GM18873 (cell line): ENCODE measurements around the gene MREG.
A peak's percentile ranks its signal among the peaks of the same experiment; 100 is the strongest.

Experiments used
- ATAC-seq: cut with Tn5 transposase; IDR thresholded peaks from one replicate; pipeline ENCODE4 v1.9.1; 2021; ENCODE audit warnings: mild to moderate bottlenecking, moderate library complexity, moderate number of reproducible peaks; ENCODE audit not compliant: unreplicated experiment, low FRiP score

MREG gene, protein sequence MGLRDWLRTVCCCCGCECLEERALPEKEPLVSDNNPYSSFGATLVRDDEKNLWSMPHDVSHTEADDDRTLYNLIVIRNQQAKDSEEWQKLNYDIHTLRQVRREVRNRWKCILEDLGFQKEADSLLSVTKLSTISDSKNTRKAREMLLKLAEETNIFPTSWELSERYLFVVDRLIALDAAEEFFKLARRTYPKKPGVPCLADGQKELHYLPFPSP

GRCh38 chr2:216013080-216013909, at the start of gene MREG:
Gene MREG, minus strand, starts transcription at chr2:216013551. Its CDS starts 224 bp downstream, at chr2:216013327.
- peak; percentile 34 for ATAC-seq

GRCh38 chr2:216059233-216059834, 46.0 kb upstream of the MREG start:
- no peak for ATAC-seq

- ATAC-seq, result peak; percentile 88
Measured at GRCh38 chr2:216057688-216058193, 44.4 kb upstream of the MREG start.

- ATAC-seq, result no peak
Measured at GRCh38 chr2:216056739-216057138, 43.4 kb upstream of the MREG start.

GRCh38 chr2:216055680-216056079, 42.3 kb upstream of the MREG start:
- ATAC-seq, result no peak

GRCh38 chr2:216052420-216052819, 39.1 kb upstream of the MREG start:
- ATAC-seq, result no peak

DNA sequence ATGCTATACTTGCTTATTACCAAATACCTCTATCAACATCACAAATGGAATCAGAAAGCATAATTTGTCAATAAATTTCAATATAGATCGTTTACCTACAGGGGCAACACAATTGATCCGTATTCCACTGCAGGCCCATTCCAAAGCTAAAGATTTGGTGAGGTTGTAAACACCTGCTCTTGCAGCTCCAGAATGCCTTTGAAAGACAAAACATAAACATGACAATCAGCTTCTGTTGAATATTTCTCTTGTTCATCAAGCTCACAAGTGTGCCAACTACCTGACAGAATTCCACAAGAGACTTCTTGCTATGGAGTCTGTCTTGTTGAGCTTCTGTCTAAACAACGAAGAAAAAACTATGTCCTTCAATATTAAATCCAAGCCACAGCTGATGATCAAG, 38.0 kb upstream of the MREG start:
- ATAC-seq, result no peak

- no peak for ATAC-seq
Measured at GRCh38 chr2:216049452-216049851, 36.1 kb upstream of the MREG start.

DNA sequence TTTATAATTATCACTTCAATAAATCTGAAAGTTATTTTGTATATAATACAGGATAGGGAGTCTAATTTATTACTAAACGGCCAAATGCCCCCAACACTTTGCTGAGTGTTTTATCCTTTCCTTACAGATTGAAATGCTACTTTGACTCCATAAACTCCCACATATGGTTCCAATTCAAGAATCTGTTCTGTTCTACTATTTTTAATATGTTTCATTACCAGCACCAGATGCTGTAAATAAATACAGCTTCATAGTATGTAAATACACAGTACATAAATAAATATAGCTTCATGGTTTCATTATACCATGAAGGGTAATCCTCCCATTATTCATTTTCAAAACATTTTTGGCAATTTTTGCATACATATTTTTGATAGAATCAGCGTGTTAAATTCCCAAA, 34.0 kb upstream of the MREG start:
- no peak for ATAC-seq

GRCh38 chr2:216044883-216045486, 31.6 kb upstream of the MREG start:
- ATAC-seq, result peak; percentile 95

DNA sequence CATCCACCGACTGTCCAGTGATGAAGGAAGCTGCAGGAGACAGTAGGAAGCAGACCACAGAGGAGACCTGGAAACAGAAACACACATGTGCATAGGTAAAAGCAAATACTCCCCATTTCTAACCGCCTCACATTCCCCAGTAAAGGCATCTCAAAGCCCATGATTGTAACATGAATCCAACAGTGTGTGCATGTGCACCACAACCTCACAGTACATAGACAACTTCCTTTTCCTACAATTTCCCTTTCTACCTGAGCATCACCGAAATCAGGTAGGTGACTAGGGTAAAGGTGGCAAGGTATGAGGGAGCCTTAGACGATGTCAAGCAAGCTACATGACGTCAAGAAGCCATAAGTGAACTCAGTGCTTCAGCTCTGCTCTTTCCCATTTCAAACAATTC, 30.6 kb upstream of the MREG start:
- ATAC-seq, result no peak

GRCh38 chr2:216041438-216041837, 28.1 kb upstream of the MREG start:
- ATAC-seq, result no peak

GRCh38 chr2:216039918-216040317, 26.6 kb upstream of the MREG start:
- ATAC-seq, result no peak

DNA sequence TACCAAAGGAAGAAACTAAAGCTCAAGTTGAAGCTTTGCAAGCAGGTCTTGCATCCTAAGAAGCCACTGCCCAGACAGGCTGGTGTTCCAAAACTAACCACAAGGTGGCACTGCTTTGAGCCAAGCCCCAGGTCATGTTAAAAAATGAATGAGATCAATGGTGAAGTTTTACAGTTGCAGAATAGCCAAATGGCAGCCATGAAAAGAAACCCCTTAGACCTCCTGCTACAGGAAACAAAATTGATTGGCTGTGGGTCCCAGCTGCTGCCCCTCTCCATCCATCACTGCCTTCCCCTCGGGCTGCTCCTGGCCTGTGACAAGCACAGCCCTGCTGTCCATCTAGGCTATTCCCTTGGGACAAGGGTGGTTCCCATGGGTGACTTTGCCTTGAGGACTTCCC, 20.7 kb upstream of the MREG start:
- ATAC-seq, result no peak

DNA sequence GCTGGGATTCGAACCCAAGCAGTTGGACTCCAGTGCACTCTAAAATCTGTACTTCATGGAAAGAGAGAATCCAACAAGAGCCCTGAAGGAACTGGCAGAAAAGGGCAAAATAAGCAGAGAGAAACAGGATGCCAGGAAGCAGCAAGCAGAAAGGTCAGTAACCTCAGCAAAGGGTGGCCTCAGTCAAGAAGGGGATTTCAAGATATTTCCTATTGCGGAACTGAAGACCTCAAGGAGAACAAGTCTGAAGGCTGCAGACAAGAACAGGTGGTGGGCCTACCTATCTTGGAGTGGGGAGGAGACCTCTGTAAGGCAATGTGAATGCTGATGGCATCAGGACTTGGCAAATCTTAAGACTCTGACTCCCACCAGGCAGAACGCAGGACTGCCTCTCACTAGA, 20.1 kb upstream of the MREG start:
- peak; percentile 58 for ATAC-seq

DNA sequence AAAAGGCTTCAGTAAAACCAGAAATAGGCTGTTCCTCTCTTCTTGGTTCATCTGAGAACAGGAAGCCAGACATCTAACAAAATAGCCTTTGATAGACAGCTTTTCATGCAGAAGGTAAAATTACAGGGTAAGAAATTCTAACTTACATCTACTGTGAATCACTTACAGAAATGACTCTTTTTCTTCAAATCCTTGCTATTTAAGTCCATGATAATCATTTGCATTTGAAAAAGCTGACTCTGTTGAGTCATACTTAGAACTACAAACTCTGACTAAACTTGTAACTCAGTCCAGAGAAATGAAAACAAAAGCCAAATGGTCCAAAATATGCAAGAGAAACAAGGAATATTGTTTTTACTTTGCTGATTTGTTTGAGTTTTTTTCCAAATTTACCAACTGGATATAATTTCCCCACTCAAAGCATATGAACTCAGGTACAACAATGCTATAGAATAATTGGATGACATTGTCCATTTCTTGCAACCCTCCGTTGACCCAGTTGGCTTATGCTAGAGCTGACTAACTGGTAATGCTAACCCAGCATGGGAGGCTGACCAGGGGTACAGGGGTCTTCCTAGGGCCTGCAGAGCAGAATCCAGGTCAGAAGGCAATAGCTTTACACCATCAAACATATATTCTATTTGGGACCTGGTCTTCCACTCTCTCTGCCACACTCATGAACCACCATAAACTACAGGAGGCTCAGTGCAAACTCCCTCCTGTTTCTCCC, 18.8 kb upstream of the MREG start:
- ATAC-seq, result peak; percentile 78

GRCh38 chr2:216030216-216030615, 16.9 kb upstream of the MREG start:
- ATAC-seq, result no peak

GRCh38 chr2:216029416-216030129, 16.2 kb upstream of the MREG start:
- no peak for ATAC-seq

- no peak for ATAC-seq
Measured at GRCh38 chr2:216024779-216025336, 11.5 kb upstream of the MREG start.
